Muscle layer of duodenum (tissue), 2 donors: ENCODE data around the gene TEX26.
A peak's percentile ranks its signal among the peaks of the same experiment; 100 is the strongest.

Experiments
- H3K27ac ChIP-seq: one replicate; pipeline ENCODE4 v1.7.0; 2013; ENCODE audit warnings: mild to moderate bottlenecking, low read length
- H3K27me3 ChIP-seq: one replicate; pipeline ENCODE4 v1.7.0; 2013; ENCODE audit warnings: low read depth, mild to moderate bottlenecking, control low read depth, low read length
- H3K36me3 ChIP-seq, 2 donors: one replicate each; pipeline ENCODE4 v1.7.0; 2013; ENCODE audit warnings: low read length in 2 of 2, control low read depth in 1 of 2, mild to moderate bottlenecking in 1 of 2; ENCODE audit not compliant: insufficient read depth in 2 of 2, control insufficient read depth in 1 of 2
- H3K4me1 ChIP-seq, 2 donors: one replicate each; pipeline ENCODE4 v1.7.0; 2013; ENCODE audit warnings: low read length in 2 of 2, mild to moderate bottlenecking in 2 of 2, control low read depth in 1 of 2, moderate library complexity in 1 of 2; ENCODE audit not compliant: insufficient read depth in 2 of 2, control insufficient read depth in 1 of 2
- H3K4me3 ChIP-seq, 2 donors: one replicate each; pipeline ENCODE4 v1.7.0; 2013; ENCODE audit warnings: low read length in 2 of 2, low read depth in 1 of 2, mild to moderate bottlenecking in 1 of 2
- H3K9me3 ChIP-seq, 2 donors: one replicate each; pipeline ENCODE4 v1.7.0; 2013; ENCODE audit warnings: low read length in 2 of 2, control low read depth in 1 of 2, mild to moderate bottlenecking in 1 of 2; ENCODE audit not compliant: control insufficient read depth in 1 of 2
- donor health status: healthy.

Gene TEX26

DNA sequence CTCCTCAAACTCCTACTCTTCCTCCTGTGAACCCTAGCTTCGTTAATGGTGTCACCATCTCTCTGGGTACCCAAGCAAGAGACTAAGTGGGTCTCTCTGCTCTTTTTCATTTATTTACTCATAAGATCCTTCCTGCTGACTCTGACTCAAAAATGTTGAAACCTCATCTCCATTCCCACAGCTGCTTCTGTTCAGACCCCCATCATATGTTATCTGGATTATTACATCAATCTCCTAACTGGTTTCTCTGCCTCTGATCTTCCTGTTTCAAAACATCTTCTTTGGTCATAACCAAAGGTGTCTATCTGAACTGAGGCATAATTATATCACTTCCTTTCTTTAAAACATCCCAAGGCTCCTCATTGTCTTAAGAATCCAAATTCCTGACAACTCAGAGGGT, 28.4 kb upstream of the TEX26 start:
- Histone ChIP-seq H3K27ac (no peak overlapping the region), H3K4me1 (peaks cover 0 to 18% of the 10 kb centered on the region in 2 donors)

DNA sequence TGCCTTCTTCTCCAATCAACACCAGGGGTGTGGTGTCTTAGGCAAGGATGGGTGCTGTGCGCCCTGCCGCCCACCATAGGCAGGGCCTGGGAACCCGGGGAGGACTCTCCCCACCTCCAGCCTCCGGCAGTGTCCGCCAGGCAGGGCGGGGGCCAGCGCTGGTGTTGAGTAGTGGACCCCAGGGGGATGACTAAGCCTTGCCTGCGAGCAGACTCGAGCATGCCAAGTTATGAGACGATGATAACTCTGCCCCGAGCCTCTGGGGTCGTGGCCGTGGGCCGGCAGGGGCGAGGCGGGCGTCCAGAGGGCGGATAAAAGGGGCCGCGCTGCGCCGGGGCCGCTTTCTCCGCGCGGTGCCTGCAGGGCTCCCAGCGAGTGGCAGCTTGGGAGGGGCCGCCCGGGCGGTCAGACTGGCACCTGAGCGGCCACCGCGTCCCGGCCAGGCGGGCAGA, 26.5 kb upstream of the TEX26 start, which contains the start of gene MEDAG:
Gene MEDAG (plus strand): TSS at position 340 of the 452 bp plus-strand sequence. CDS start 245 bp downstream, outside the sequence.
- H3K4me3 ChIP-seq, result peak within 1 kb of the TSS; percentile 57 to 59
- H3K27me3 ChIP-seq, result peaks cover 22% of the 10 kb centered on the region
- no peaks in the 10 kb centered on the region for H3K36me3 ChIP-seq
- peak within 1 kb of the TSS; percentile 43 for H3K27ac ChIP-seq
- H3K4me1 ChIP-seq, result peaks cover 0 to 18% of the 10 kb centered on the region in 2 donors
- H3K9me3 ChIP-seq, result no peaks in the 10 kb centered on the region

More for the DNA sequence above, 28.4 kb upstream of the TEX26 start:
- Histone ChIP-seq H3K4me3 (no peak overlapping the region), H3K27me3 (peaks cover 22% of the 10 kb centered on the region), H3K9me3 (no peaks in the 10 kb centered on the region), H3K36me3 (no peaks in the 10 kb centered on the region)

DNA sequence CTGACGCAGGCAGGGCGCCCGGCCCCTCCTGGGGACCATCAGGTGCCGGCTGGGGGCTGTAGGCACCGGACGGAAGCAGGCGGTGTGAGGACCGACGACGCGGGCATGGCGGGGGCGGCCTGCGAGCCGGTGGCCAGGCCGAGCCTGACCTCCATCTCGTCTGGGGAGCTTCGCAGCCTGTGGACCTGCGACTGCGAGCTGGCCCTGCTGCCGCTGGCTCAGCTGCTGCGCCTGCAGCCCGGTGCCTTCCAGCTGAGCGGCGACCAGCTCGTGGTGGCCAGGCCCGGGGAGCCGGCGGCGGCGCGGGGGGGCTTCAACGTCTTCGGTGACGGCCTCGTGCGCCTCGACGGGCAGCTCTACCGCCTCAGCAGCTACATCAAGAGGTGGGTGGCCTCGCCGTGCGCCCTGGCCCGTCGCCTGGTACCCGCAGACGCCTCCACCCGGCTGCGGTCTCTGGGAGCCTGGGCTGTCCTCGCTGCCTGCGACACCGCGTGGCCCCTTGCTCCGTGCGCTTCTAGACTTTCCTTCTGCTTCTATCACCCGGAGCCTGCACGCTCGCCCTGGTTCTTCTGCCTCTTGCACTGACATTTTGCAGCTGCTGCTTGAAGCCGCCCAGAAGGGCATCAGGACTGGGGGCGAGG, 25.9 kb upstream of the TEX26 start:
- Histone ChIP-seq H3K27ac (no peak overlapping the region), H3K4me1 (peaks cover 0 to 18% of the 10 kb centered on the region in 2 donors), H3K36me3 (no peaks in the 10 kb centered on the region), H3K9me3 (no peaks in the 10 kb centered on the region), H3K4me3 (peak overlapping the region; percentile 57 to 59), H3K27me3 (peaks cover 22% of the 10 kb centered on the region)

DNA sequence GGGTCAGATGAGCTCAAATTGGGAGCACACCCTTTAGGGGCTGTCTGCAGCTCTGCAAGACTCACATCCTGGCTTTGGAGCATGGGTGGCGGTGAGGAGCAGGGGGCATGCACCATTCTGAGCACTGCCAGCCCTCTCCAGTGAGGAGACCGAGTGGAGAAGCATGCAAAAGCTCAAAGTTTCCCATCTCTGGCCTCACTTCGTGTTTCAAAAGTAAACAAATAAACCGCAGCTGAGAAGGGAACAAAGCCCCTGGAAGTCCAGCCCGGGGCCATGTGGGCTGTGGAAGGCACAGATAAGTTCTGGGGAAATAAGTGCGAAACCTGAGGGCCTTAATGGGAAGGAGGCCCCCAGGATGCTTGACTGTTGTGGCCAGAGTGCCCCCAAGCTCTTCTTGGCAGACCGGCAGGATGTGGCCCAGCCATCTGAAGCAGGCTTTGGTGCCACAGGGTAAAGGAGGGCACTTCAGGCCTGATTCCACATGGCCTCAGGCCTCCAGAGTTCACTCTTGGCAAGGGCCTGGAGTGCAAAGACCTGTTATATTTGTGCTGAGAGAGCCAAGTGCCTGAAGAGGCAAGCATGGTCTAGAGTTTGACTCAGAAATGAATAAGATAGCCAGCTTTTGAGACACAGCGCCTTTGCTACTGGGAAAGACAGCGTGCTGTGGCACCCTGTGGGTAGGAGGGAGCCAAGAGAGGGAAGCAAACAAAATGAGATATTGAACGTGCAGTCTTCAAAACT, 25.2 kb upstream of the TEX26 start:
- Histone ChIP-seq H3K4me3 (peak overlapping the region; percentile 57 to 59), H3K4me1 (peaks cover 0 to 18% of the 10 kb centered on the region in 2 donors), H3K9me3 (no peaks in the 10 kb centered on the region), H3K36me3 (no peaks in the 10 kb centered on the region), H3K27me3 (peaks cover 22% of the 10 kb centered on the region), H3K27ac (peak overlapping the region; percentile 57)

DNA sequence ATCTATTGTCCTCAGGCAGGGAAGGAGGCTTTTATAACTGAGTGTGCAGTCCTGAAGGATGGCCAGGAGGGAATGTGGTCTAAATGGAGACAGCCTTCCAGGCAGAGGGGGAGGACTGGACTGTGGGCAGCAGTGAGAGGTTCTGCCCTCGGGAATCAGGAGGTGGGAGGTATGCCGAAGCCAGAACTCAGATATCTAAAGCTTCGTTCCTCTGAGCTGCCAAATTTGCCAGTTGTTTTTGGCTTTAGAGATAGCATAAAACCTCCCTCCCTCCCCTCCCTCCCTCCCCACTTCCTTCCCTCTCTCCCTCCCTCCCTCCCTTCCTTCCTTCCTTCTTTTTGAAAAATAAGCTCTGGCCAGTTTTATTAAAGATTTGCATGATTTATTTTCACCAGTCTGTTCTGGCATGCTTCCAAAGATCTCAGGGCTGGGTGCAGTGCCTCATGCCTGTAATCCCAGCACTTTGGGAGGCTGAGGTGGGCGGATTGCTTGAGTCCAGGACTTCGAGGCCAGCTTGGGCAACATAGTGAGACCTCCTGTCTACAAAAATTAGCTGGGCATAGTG, 24.0 kb upstream of the TEX26 start:
- Histone ChIP-seq H3K36me3 (no peaks in the 10 kb centered on the region), H3K27me3 (peaks cover 22% of the 10 kb centered on the region), H3K4me3 (peak overlapping the region; percentile 57 to 59), H3K27ac (peak overlapping the region; percentile 57), H3K9me3 (no peaks in the 10 kb centered on the region), H3K4me1 (peaks cover 0 to 18% of the 10 kb centered on the region in 2 donors)

DNA sequence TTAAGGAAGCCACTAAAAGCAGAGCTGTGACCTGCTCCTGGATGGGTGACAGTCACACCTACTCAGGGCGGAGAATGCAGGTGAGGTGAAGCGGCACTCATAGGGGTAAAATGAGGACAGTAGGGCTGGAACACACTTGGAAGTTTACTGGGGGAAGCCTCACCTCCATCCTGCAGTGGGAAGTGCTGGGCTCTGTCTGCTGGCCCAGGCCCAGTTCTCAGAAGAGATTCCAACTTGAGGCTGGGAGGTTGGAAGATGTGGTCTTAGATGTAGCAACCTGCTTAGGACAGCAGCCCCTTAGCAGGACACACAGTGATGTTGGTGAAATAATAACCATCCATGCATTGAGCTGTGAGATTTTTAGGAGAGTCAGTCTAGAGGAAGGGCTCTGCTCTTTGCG, 21.8 kb upstream of the TEX26 start:
- Histone ChIP-seq H3K27ac (no peak overlapping the region), H3K36me3 (no peaks in the 10 kb centered on the region), H3K4me3 (peak overlapping the region in 1 of 2 donors; percentile 2), H3K27me3 (peaks cover 18% of the 10 kb centered on the region), H3K4me1 (peaks cover 0 to 16% of the 10 kb centered on the region in 2 donors), H3K9me3 (no peaks in the 10 kb centered on the region)

DNA sequence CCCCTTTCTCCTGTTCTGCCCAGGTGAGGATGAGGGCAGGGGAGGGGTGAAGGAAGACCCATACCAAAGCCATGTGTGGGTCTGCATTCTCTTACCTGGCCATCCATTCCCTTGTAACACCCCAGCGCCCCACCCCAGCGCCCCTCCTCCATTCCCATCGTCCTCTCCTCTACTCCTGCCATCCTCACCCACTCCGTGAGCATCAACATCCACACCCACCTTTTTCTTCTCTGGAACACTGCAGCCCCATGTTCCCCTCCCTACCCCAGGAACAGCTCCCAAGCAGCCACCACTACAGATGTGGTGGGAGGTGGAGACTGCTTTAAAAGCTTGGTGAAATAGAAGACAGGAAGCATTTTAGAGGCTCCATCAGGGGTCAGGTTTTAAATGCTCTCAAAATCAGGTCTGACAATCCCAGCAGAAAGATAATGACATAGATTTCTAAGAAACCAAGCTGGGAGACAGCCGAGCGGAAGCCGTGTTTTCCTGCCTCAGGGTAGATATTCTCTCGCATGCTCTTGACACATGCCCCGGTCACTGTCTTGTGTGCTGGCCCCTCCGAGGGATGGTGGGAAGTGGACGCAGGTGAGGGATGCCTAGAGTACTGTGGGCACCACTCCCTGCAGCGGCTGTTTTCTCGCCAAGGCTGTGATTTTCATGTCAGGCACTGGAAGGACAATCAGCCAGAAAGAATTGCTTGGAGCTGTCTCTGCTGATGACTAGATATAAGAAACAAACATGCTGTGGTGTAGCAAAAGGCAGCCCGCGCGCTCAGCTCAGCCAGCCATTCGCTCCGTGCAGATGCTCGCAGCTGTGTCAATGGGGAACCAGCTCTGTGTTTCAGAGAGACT, 16.5 kb upstream of the TEX26 start:
- no peaks in the 10 kb centered on the region for H3K9me3 ChIP-seq
- H3K36me3 ChIP-seq, result no peaks in the 10 kb centered on the region
- no peak overlapping the region for H3K27ac ChIP-seq
- H3K4me1 ChIP-seq, result no peaks in the 10 kb centered on the region
- H3K27me3 ChIP-seq, result no peaks in the 10 kb centered on the region
- no peak overlapping the region for H3K4me3 ChIP-seq

DNA sequence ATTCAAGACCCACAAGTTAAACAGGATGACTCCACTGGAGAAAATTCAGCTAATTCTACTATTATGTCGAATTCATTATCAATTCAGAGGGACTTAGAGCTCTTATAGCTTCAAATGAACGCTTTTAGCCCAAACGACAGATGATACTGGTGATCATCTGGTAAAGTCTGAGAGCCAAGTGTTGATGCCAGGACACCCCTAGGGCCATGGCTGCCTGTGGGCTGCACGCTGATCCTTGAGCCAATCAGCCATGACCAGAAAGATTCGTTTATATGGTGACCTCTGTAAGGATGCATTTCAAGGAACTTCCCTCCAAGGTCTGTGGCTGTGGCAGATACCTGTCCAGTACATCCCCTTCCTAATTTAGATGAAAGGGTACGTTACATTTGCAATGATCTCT, 15.5 kb upstream of the TEX26 start:
- Histone ChIP-seq H3K9me3 (no peaks in the 10 kb centered on the region), H3K36me3 (no peaks in the 10 kb centered on the region), H3K27ac (no peak overlapping the region), H3K4me3 (no peak overlapping the region), H3K27me3 (no peaks in the 10 kb centered on the region), H3K4me1 (no peaks in the 10 kb centered on the region)

DNA sequence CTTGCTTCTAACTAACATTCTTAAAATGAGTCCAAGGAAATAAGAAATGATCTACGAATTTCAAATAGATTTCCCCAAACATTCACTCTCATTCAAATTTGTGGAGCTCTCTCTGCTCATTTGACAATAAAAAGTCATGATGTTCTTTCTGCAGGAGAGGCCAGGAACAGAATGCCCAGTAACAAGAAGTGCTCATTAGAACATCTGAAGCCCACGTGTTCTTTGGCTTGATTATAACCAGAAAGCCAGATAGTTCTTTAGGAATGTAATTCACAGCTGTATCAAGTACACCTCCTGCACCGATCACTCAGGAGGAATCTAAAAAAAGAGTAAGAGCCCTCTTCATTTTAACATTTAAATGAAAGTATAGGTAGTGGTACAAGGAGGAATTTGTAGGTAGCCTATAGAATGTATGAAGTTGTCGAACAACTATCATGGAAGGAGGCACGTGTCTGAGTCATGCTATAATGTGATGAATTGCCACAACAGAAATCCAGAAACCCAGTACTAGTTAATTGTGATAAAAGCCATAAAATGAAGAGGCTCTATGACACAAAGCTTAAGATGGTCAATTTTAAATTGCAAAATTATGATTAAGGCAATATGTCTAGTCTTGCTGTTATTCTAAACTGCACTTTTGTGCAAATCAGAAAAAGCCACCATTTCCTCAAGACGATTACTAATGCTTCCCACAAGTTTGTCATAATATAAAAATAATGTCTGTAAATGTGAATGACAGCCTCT, 13.6 kb upstream of the TEX26 start:
- Histone ChIP-seq H3K27me3 (no peaks in the 10 kb centered on the region), H3K4me1 (no peaks in the 10 kb centered on the region), H3K27ac (no peak overlapping the region), H3K36me3 (no peaks in the 10 kb centered on the region), H3K9me3 (no peaks in the 10 kb centered on the region), H3K4me3 (no peak overlapping the region)

DNA sequence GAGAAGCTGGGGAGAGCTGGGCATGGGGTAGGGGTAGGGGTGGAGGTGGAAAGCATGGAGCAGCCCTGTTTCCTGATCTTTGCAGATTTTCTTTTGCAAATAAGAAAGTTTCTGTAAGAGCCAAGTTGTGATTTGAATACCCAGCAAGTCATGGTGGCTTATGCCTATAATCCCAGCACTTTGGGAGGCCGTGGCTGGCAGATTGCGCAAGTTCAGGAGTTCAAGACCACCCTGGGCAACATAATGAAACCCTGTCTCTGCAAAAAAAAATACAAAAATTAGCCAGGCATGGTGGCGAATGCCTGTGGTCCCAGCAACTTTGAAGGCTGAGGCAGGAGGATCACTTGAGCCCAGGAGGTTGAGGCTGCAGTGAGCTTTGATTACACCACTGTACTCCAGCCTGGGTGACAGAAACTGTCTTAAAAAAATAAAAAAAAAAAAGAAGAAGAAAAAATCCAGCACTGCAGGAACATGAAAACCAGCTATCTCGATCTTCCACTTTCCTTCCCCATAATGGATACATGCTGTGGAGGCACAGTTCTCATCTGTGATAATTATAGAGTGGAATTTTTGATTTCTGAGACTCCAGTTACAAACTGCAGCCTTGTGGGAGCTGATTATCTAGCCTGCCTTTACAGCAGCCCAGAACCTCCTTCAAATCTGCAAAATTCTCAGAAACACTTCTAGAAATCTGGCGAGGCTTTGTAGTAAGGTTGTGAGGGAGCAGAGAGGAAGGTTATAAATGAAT, 12.1 kb upstream of the TEX26 start:
- Histone ChIP-seq H3K27me3 (no peaks in the 10 kb centered on the region), H3K36me3 (no peaks in the 10 kb centered on the region), H3K4me3 (no peak overlapping the region), H3K27ac (no peak overlapping the region), H3K9me3 (no peaks in the 10 kb centered on the region), H3K4me1 (no peaks in the 10 kb centered on the region)
